HepG2 (cell line): ENCODE results near the gene LSM14B. TPM values are rescaled to one million over a fixed set of nuclear protein-coding genes. Genes with fewer than 3 reads are reported as not detected.

Source experiments
- DNMT3B ChIP-seq: conservative IDR thresholded peaks from 2 replicates; pipeline ENCODE4 v1.6.1; 2016; ENCODE audit warnings: missing biosample characterization, control low read depth
- EEA1 ChIP-seq: sonication (generic); formaldehyde crosslinking; IDR thresholded peaks from 2 replicates; pipeline ENCODE4 v1.5.1; 2020; ENCODE audit warnings: mild to moderate bottlenecking, missing genetic modification reagents, borderline replicate concordance
- GRHL1 ChIP-seq: sonication (generic); formaldehyde crosslinking; conservative IDR thresholded peaks from 2 replicates; pipeline ENCODE4 v1.8.0; 2022; ENCODE audit warnings: missing genetic modification reagents
- HDAC1 ChIP-seq: sonication (generic); formaldehyde crosslinking; IDR thresholded peaks from 2 replicates; pipeline ENCODE4 v1.5.1; 2020; ENCODE audit warnings: mild to moderate bottlenecking, missing genetic modification reagents
- NRL ChIP-seq: sonication (generic); formaldehyde crosslinking; IDR thresholded peaks from 2 replicates; pipeline ENCODE4 v1.5.0; 2020; ENCODE audit warnings: missing genetic modification reagents, mild to moderate bottlenecking, moderate library complexity, borderline replicate concordance
- RORA ChIP-seq: sonication (generic); formaldehyde crosslinking; IDR thresholded peaks from 2 replicates; pipeline ENCODE4 v1.5.0; 2020; ENCODE audit warnings: mild to moderate bottlenecking, missing genetic modification reagents, moderate library complexity
- TCF12 ChIP-seq, 2 experiments: fragments of 450-650 bp in 1 of 2; sonication (generic) in 1 of 2; formaldehyde crosslinking in 1 of 2; IDR thresholded peaks; 2 replicates each; pipeline versions ENCODE4 v1.6.1 to v1.8.0; 2017 to 2022; ENCODE audit warnings: antibody characterized with exemption in 1 of 2, mild to moderate bottlenecking in 1 of 2, missing genetic modification reagents in 1 of 2, moderate library complexity in 1 of 2
- TCF7 ChIP-seq: sonication (generic); IDR thresholded peaks from 2 replicates; pipeline ENCODE4 v1.6.1; 2016; ENCODE audit warnings: antibody characterized with exemption, low read depth
- ZBTB39 ChIP-seq: sonication (generic); formaldehyde crosslinking; IDR thresholded peaks from 2 replicates; pipeline ENCODE4 v1.5.0; 2020; ENCODE audit warnings: missing genetic modification reagents
- ZFP36 ChIP-seq: fragments of 150-350 bp; IDR thresholded peaks from 2 replicates; pipeline ENCODE4 v1.6.1; 2018; ENCODE audit warnings: borderline replicate concordance, low read length, low read depth; ENCODE audit not compliant: partially characterized antibody
- ZNF124 ChIP-seq: sonication (generic); formaldehyde crosslinking; IDR thresholded peaks from 2 replicates; pipeline ENCODE4 v1.4.0; 2020; ENCODE audit warnings: missing genetic modification reagents
- ZNF451 ChIP-seq: sonication (generic); formaldehyde crosslinking; IDR thresholded peaks from 2 replicates; pipeline ENCODE4 v1.5.0; 2020; ENCODE audit warnings: mild to moderate bottlenecking, missing genetic modification reagents
- ZNF557 ChIP-seq: sonication (generic); formaldehyde crosslinking; IDR thresholded peaks from 2 replicates; pipeline ENCODE4 v1.4.0; 2020; ENCODE audit warnings: missing genetic modification reagents
- ZNF607 ChIP-seq: sonication (generic); formaldehyde crosslinking; IDR thresholded peaks from 2 replicates; pipeline ENCODE4 v1.5.1; 2020; ENCODE audit warnings: missing genetic modification reagents, mild to moderate bottlenecking, borderline replicate concordance
- ZNF619 ChIP-seq: sonication (generic); formaldehyde crosslinking; IDR thresholded peaks from 2 replicates; pipeline ENCODE4 v1.4.0; 2020; ENCODE audit warnings: mild to moderate bottlenecking, missing genetic modification reagents
- ZNF816 ChIP-seq: sonication (generic); formaldehyde crosslinking; IDR thresholded peaks from 2 replicates; pipeline ENCODE4 v1.8.0; 2022; ENCODE audit warnings: missing genetic modification reagents, mild to moderate bottlenecking, borderline replicate concordance
- ZNF891 ChIP-seq: sonication (generic); formaldehyde crosslinking; IDR thresholded peaks from 2 replicates; pipeline ENCODE4 v1.5.0; 2020; ENCODE audit warnings: mild to moderate bottlenecking, missing genetic modification reagents
- polyA plus RNA-seq, 8 experiments: library from polyadenylated mRNA; depleted of rRNA in 3 of 8; stranded (reverse) in 7 of 8; unstranded in 1 of 8; fragments of >200 nt; fragmentation: Illumina TruSeq in 4 of 8; extraction: Trizol in 4 of 8; gene quantifications; 2 replicates each; pipeline versions ENCODE4 v1.2.1 to v1.2.3, GENCODE V29; 2011 to 2016; ENCODE audit warnings: low read depth in 4 of 8, missing spikeins in 1 of 8, mixed read lengths in 1 of 8; ENCODE audit not compliant: insufficient read depth in 1 of 8
- total RNA-seq, 5 experiments: library from RNA; depleted of rRNA; stranded (reverse); fragments of >200 nt; fragmentation: Illumina TruSeq; extraction: Trizol; gene quantifications; 2 replicates each; pipeline ENCODE4 v1.2.3, GENCODE V29; 2016; ENCODE audit warnings: low read depth in 1 of 5
- TF ChIP-seq, protein P1 (sequence below): IDR thresholded peaks from 2 replicates; pipeline ENCODE4 v1.6.1; 2016; ENCODE audit warnings: low read depth
- TF ChIP-seq, protein P2 (sequence below): sonication (generic); formaldehyde crosslinking; IDR thresholded peaks from 2 replicates; pipeline ENCODE4 v1.8.1; 2023; ENCODE audit warnings: missing genetic modification reagents, mild to moderate bottlenecking, borderline replicate concordance
- TF ChIP-seq, protein P3 (sequence below): sonication (generic); formaldehyde crosslinking; IDR thresholded peaks from 2 replicates; pipeline ENCODE4 v1.4.0; 2020; ENCODE audit warnings: missing genetic modification reagents; ENCODE audit errors: not compliant biosample characterization
- TF ChIP-seq, protein P4 (sequence below): sonication (generic); formaldehyde crosslinking; IDR thresholded peaks from 2 replicates; pipeline ENCODE4 v1.8.1; 2023; ENCODE audit warnings: mild to moderate bottlenecking, moderate library complexity, missing genetic modification reagents

The LSM14B gene
- total and polyA plus RNA-seq, 2 of the 13 experiments (the other 11 are each of a cell fraction or from before 2014, with no cell fraction given), result 43.3 to 79.2 TPM

GRCh38 chr20:62156592-62157386 lies 34.5 kb downstream of the LSM14B start (continued):
- no peak; the same call in 1 of the 2 replicates for TF ChIP-seq ZNF891 (CRISPR knock-in tag)
- no peak for TF ChIP-seq DNMT3B (CRISPR knock-in tag)
- TF ChIP-seq ZBTB39, result no peak
- TF ChIP-seq NRL (CRISPR knock-in tag), result no peak
- TF ChIP-seq RORA (CRISPR knock-in tag), result no peak
- TF ChIP-seq ZNF619 (CRISPR knock-in tag), result 0 out of 2 replicates have a peak, but pooled peaks have one; percentile 52
- TF ChIP-seq TCF7, result no peak
- TF ChIP-seq, protein P1, sequence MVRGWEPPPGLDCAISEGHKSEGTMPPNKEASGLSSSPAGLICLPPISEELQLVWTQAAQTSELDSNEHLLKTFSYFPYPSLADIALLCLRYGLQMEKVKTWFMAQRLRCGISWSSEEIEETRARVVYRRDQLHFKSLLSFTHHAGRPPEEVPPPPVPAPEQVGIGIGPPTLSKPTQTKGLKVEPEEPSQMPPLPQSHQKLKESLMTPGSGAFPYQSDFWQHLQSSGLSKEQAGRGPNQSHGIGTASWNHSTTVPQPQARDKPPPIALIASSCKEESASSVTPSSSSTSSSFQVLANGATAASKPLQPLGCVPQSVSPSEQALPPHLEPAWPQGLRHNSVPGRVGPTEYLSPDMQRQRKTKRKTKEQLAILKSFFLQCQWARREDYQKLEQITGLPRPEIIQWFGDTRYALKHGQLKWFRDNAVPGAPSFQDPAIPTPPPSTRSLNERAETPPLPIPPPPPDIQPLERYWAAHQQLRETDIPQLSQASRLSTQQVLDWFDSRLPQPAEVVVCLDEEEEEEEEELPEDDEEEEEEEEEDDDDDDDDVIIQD (CRISPR knock-in tag), result no peak
- TF ChIP-seq ZNF451 (CRISPR knock-in tag), result peak; percentile 69; the same call in 1 of the 2 replicates
- no peak for TF ChIP-seq ZFP36
- no peak for TF ChIP-seq ZNF607 (CRISPR knock-in tag)
- TF ChIP-seq EEA1, result no peak
- TF ChIP-seq ZNF816 (CRISPR knock-in tag), result no peak
- peak; percentile 55; the same call in 1 of the 2 replicates for TF ChIP-seq HDAC1 (CRISPR knock-in tag)
- no peak for TF ChIP-seq ZNF124 (CRISPR knock-in tag)
- TF ChIP-seq, protein P2, sequence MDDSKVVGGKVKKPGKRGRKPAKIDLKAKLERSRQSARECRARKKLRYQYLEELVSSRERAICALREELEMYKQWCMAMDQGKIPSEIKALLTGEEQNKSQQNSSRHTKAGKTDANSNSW, result no peak
- TF ChIP-seq ZNF557, result no peak
- no peak for TF ChIP-seq GRHL1 (CRISPR knock-in tag)
- TF ChIP-seq, protein P3, sequence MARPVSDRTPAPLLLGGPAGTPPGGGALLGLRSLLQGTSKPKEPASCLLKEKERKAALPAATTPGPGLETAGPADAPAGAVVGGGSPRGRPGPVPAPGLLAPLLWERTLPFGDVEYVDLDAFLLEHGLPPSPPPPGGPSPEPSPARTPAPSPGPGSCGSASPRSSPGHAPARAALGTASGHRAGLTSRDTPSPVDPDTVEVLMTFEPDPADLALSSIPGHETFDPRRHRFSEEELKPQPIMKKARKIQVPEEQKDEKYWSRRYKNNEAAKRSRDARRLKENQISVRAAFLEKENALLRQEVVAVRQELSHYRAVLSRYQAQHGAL (CRISPR knock-in tag), result no peak
- no peak for TF ChIP-seq TCF12 (IDR thresholded peaks at IDR 0.05)
- TF ChIP-seq TCF12 (CRISPR knock-in tag; IDR thresholded peaks at IDR 0.05), result no peak
- TF ChIP-seq, protein P4, sequence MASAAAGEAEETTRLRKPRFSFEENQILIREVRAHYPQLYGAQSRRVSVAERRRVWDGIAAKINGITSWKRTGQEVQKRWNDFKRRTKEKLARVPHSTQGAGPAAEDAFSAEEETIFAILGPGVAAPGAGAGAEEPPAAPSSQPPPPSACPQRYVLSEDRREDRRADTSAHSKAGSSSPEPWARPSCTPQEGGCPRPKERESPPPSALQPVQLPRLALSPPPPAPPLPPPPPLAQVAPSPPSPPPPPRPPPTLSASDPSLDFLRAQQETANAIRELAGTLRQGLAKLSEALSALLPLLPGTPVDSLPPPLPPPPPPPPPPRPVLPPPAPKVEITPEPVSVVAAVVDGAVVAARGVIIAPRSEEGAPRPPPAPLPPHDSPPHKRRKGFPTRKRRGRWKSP (CRISPR knock-in tag), result no peak
